Measurements from ENCODE around the gene NPLOC4. TPM values are rescaled to one million over a fixed set of nuclear protein-coding genes. Genes with fewer than 3 reads are reported as not detected.

NPLOC4 gene
- total and polyA plus RNA-seq, 4 donors = 23.5 to 67.4 (median 50.6) TPM

GRCh38 chr17:81593105-81593871, 43.6 kb downstream of the NPLOC4 start:
- DNase-seq (ENCODE audit: low spot score) = no peak

GRCh38 chr17:81591971-81592370, 44.9 kb downstream of the NPLOC4 start:
- Histone ChIP-seq H3K4me1 (ENCODE audit: control insufficient read depth in 4 of 4, insufficient read depth in 4 of 4, low read length in 3 of 4) (no peaks in the 10 kb centered on the region), H3K9ac (ENCODE audit: low read depth in 1 of 2, low read length in 2 of 2) (no peak overlapping the region), H3K36me3 (ENCODE audit: control insufficient read depth in 4 of 4, insufficient read depth in 3 of 4, low read depth in 1 of 4, low read length in 3 of 4) (peaks cover 19 to 77% (median 43%) of the 10 kb centered on the region in 4 donors), H3K27ac (ENCODE audit: low read depth in 1 of 2, low read length in 2 of 2) (no peak overlapping the region), H3K9me3 (ENCODE audit: control insufficient read depth in 4 of 4, low read length in 3 of 4) (no peaks in the 10 kb centered on the region), H3K27me3 (ENCODE audit: control insufficient read depth in 4 of 4, insufficient read depth in 4 of 4, low read length in 3 of 4) (no peaks in the 10 kb centered on the region), H3K4me3 (ENCODE audit: low read depth in 1 of 3, low read length in 3 of 3) (no peak overlapping the region)
- WGBS = 95% methylated on average over 14 of the region's 14 CpGs
- TF ChIP-seq HNF4G (IDR thresholded peaks at IDR 0.05) = no peak
- no peak for TF ChIP-seq MAX (IDR thresholded peaks at IDR 0.05)
- no peak for TF ChIP-seq SP1 (IDR thresholded peaks at IDR 0.05)
- no peak for TF ChIP-seq FOXA1 (IDR thresholded peaks at IDR 0.05)
- TF ChIP-seq RAD21 (IDR thresholded peaks at IDR 0.05) = no peak
- TF ChIP-seq RXRA (IDR thresholded peaks at IDR 0.05) = no peak
- TF ChIP-seq JUND (IDR thresholded peaks at IDR 0.05) = no peak
- no peak for TF ChIP-seq TAF1 (conservative IDR thresholded peaks at IDR 0.05)
- TF ChIP-seq EGR1 (IDR thresholded peaks at IDR 0.05; ENCODE audit: low read depth in 2 of 2) = no peak
- DNase-seq (ENCODE audit: low spot score) = no peak

More at GRCh38 chr17:81593105-81593871, 43.6 kb downstream of the NPLOC4 start:
- Histone ChIP-seq H3K27ac (ENCODE audit: low read depth in 1 of 2, low read length in 2 of 2) (no peak overlapping the region), H3K9me3 (ENCODE audit: control insufficient read depth in 4 of 4, low read length in 3 of 4) (no peaks in the 10 kb centered on the region), H3K4me1 (ENCODE audit: control insufficient read depth in 4 of 4, insufficient read depth in 4 of 4, low read length in 3 of 4) (no peaks in the 10 kb centered on the region), H3K4me3 (ENCODE audit: low read depth in 1 of 3, low read length in 3 of 3) (no peak overlapping the region), H3K9ac (ENCODE audit: low read depth in 1 of 2, low read length in 2 of 2) (no peak overlapping the region), H3K27me3 (ENCODE audit: control insufficient read depth in 4 of 4, insufficient read depth in 4 of 4, low read length in 3 of 4) (no peaks in the 10 kb centered on the region), H3K36me3 (ENCODE audit: control insufficient read depth in 4 of 4, insufficient read depth in 3 of 4, low read depth in 1 of 4, low read length in 3 of 4) (peaks cover 19 to 75% (median 41%) of the 10 kb centered on the region in 4 donors)
- TF ChIP-seq HNF4G (IDR thresholded peaks at IDR 0.05) (no peak), JUND (IDR thresholded peaks at IDR 0.05) (no peak), GABPA (IDR thresholded peaks at IDR 0.05 in 1 of 2, conservative IDR thresholded peaks at IDR 0.05 in 1 of 2) (no peak), RXRA (IDR thresholded peaks at IDR 0.05) (no peak), TAF1 (conservative IDR thresholded peaks at IDR 0.05) (no peak), HNF4A (conservative IDR thresholded peaks at IDR 0.05) (no peak), MAX (IDR thresholded peaks at IDR 0.05) (no peak), NR2F2 (IDR thresholded peaks at IDR 0.05) (no peak), FOXA2 (IDR thresholded peaks at IDR 0.05) (no peak), RAD21 (IDR thresholded peaks at IDR 0.05) (no peak), YY1 (IDR thresholded peaks at IDR 0.05) (no peak), ATF3 (IDR thresholded peaks at IDR 0.05) (no peak), FOXA1 (IDR thresholded peaks at IDR 0.05) (no peak), EGR1 (IDR thresholded peaks at IDR 0.05; ENCODE audit: low read depth in 2 of 2) (no peak), CTCF (IDR thresholded peaks at IDR 0.05; ENCODE audit: low read depth, low read length, missing input control) (no peak)
- TF ChIP-seq, protein P1, sequence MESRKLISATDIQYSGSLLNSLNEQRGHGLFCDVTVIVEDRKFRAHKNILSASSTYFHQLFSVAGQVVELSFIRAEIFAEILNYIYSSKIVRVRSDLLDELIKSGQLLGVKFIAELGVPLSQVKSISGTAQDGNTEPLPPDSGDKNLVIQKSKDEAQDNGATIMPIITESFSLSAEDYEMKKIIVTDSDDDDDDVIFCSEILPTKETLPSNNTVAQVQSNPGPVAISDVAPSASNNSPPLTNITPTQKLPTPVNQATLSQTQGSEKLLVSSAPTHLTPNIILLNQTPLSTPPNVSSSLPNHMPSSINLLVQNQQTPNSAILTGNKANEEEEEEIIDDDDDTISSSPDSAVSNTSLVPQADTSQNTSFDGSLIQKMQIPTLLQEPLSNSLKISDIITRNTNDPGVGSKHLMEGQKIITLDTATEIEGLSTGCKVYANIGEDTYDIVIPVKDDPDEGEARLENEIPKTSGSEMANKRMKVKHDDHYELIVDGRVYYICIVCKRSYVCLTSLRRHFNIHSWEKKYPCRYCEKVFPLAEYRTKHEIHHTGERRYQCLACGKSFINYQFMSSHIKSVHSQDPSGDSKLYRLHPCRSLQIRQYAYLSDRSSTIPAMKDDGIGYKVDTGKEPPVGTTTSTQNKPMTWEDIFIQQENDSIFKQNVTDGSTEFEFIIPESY (IDR thresholded peaks at IDR 0.05) = no peak
- WGBS = 93% methylated on average over 11 of the region's 11 CpGs
